Measurements from ENCODE around the gene MRPL49.
"Not testable (repeated sequence)": the region's sequence is repeated elsewhere in the genome, so short reads cannot be mapped to it uniquely, and the experiment has no call there.

MRPL49 gene

DNA sequence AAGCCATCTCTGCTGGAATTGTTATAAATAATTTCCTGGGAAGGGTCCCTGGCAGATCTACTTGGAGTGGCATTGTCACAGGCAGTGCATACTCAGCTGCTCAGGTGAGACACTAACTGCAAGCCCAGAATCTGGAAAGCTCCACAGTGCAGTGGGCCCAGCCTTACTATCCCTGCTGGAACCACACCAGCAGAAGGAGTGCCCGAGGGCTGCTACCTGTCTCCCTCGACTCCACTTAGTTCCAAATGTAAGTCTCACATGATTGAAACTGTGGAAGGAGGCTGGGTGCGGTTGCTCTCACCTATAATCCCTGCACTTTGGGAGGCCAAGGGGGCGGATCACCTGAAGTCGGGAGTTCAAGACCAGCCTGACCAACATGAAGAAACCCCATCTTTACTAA, 26.5 kb downstream of the MRPL49 start:
- no peak overlapping the region for H3K4me3 ChIP-seq (ENCODE audit: control insufficient read depth, low read depth, low read length)
- DNase-seq (ENCODE audit: low read depth) = no peak
- no peak for TF ChIP-seq CTCF (conservative IDR thresholded peaks at IDR 0.05; ENCODE audit: control insufficient read depth, insufficient read depth, low read depth, low read length)

GRCh38 chr11:65150131-65150508, 28.0 kb downstream of the MRPL49 start:
- not testable (repeated sequence) for DNase-seq (ENCODE audit: low read depth); H3K4me3 ChIP-seq (ENCODE audit: control insufficient read depth, low read depth, low read length)

DNA sequence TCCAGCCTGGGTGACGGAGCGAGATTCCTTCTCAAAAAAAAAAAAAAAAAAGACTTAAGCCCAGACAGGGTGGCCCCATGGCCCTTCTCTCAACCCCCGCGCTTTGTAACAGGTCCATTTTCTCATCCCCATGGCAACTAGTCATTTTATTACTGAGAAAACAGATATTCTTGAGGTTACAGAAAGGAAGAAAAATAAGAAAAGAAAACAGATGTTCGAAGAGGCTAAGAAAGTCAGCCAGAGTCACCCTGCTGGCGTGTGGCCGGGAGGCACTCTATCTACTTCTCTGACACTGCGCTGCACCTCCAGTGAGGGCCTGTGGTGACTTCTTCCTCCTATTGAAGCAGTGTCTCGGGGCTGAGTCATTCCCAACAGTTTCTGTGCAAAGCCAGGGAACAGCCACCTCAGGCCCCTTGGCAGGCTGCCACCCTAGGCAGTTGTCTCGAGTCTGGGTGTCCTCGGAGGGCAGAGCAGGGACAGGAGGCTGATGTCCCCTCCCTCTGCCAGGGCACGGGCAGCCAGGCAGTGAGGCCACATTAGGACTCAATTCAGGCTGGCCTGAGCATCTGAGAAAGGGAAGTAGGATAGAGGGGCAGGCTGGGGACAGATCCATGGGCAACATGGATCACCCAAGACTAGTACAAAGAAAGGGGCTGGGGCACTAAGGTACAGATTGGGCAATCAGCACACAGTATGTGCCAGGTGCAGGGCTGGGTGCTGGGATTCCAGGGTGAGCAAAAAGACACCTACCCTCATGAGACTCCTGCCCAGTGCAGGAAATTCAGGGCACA, 28.6 kb downstream of the MRPL49 start:
- DNase-seq (ENCODE audit: low read depth) = peak; percentile 89
- no peak for TF ChIP-seq CTCF (conservative IDR thresholded peaks at IDR 0.05; ENCODE audit: control insufficient read depth, insufficient read depth, low read depth, low read length)
- no peak overlapping the region for H3K4me3 ChIP-seq (ENCODE audit: control insufficient read depth, low read depth, low read length)

- no peak overlapping the region for H3K4me3 ChIP-seq (ENCODE audit: control insufficient read depth, low read depth, low read length)
- TF ChIP-seq CTCF (conservative IDR thresholded peaks at IDR 0.05; ENCODE audit: control insufficient read depth, insufficient read depth, low read depth, low read length) = no peak
- no peak for DNase-seq (ENCODE audit: low read depth)
Measured at GRCh38 chr11:65151331-65151899, 29.3 kb downstream of the MRPL49 start.

DNA sequence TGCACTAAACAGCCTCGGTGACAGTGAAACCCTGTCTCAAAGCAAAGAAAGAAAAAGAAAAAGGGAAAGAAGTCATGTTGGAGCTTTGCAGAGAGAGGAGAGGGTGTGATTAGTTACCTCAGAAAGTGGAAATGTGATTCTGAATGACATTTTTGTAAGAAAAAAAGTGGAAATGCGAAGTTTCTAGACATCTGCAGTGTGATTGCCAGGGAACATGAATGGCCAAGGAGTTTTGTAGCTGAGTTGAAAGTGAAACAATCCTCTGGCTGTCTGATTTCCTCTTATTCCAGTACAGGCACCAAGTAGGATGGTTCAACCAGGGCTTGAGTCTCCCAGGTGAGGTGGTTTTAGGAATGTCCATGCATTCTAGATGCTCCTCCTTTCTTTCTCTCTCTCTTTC, 30.0 kb downstream of the MRPL49 start:
- TF ChIP-seq CTCF (conservative IDR thresholded peaks at IDR 0.05; ENCODE audit: control insufficient read depth, insufficient read depth, low read depth, low read length) = no peak
- DNase-seq (ENCODE audit: low read depth) = no peak
- H3K4me3 ChIP-seq (ENCODE audit: control insufficient read depth, low read depth, low read length) = no peak overlapping the region

- no peak for DNase-seq (ENCODE audit: low read depth)
- H3K4me3 ChIP-seq (ENCODE audit: control insufficient read depth, low read depth, low read length) = no peak overlapping the region
- no peak for TF ChIP-seq CTCF (conservative IDR thresholded peaks at IDR 0.05; ENCODE audit: control insufficient read depth, insufficient read depth, low read depth, low read length)
Measured at GRCh38 chr11:65156256-65156655, 34.1 kb downstream of the MRPL49 start.

- no peak for TF ChIP-seq CTCF (conservative IDR thresholded peaks at IDR 0.05; ENCODE audit: control insufficient read depth, insufficient read depth, low read depth, low read length)
- no peak for DNase-seq (ENCODE audit: low read depth)
- no peak overlapping the region for H3K4me3 ChIP-seq (ENCODE audit: control insufficient read depth, low read depth, low read length)
Measured at GRCh38 chr11:65156926-65157325, 34.8 kb downstream of the MRPL49 start.
